ENCODE measurements around the gene PPP2R2B. TPM values are rescaled to one million over a fixed set of nuclear protein-coding genes. Genes with fewer than 3 reads are reported as not detected.

Gene PPP2R2B
- total and polyA plus RNA-seq, 2 of the 4 experiments (the other 2 are of a cell fraction) = not detected

DNA sequence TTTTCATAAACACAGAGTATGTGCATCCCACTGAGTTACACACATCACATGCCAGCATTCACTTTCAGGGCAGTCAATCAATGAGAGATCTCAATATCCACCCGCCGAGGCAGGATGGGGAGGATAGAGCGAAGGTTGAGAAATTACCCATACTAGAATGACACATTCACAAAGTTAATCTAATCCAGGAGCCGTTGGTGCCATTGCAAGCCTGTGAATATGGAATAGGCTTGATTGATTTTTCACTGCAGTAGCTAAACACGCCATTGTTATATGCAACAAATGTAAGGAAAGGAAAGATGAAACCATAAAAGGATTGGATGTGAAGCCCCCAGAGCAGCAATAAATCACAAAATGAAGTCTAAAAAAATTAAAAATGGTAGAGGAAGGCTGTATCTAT lies 194.7 kb downstream of the PPP2R2B start:
- no peak overlapping the region for H2AK9ac ChIP-seq (replicated peaks; ENCODE audit: low read depth, low read length, poor library complexity)
- no peaks in the 10 kb centered on the region for H3K27me3 ChIP-seq (ENCODE audit: control insufficient read depth, insufficient read depth, low read length)
- H3K18ac ChIP-seq (ENCODE audit: low read depth, low read length) = no peak overlapping the region
- no peaks in the 10 kb centered on the region for H3K9me3 ChIP-seq (ENCODE audit: control insufficient read depth, insufficient read depth, low read length)
- H2BK20ac ChIP-seq (ENCODE audit: low read depth, low read length) = no peak overlapping the region
- H4K8ac ChIP-seq (ENCODE audit: low read depth in 2 of 2, low read length in 2 of 2) = no peak overlapping the region
- no peak overlapping the region for H2BK5ac ChIP-seq (ENCODE audit: low read depth, low read length, poor library complexity, severe bottlenecking)
- H2BK15ac ChIP-seq (ENCODE audit: low read depth, low read length) = no peak overlapping the region
- H4K20me1 ChIP-seq (ENCODE audit: insufficient read depth, low read length) = no peaks in the 10 kb centered on the region
- H4K5ac ChIP-seq (ENCODE audit: low read depth, low read length) = no peak overlapping the region
- H2BK120ac ChIP-seq (ENCODE audit: low read depth, low read length) = no peak overlapping the region
- DNase-seq = no peak
- no peak overlapping the region for H3K4ac ChIP-seq (ENCODE audit: low read depth, low read length)
- H2AFZ ChIP-seq (replicated peaks; ENCODE audit: low read length, poor library complexity) = no peak overlapping the region
- in situ Hi-C loops (cut with MboI; ENCODE audit: low sequenced_read_pairs) (no loop called here), intact Hi-C loops (cut with micrococcal nuclease) (no loop called here), dilution Hi-C loops (cut with HindIII; ENCODE audit: low sequenced_read_pairs, unreplicated experiment) (no loop called here)
- TF ChIP-seq MAFK (IDR thresholded peaks at IDR 0.05; ENCODE audit: low read depth, low read length) = no peak
- no peak for TF ChIP-seq NFE2L2 (IDR thresholded peaks at IDR 0.05; ENCODE audit: low read depth, low read length)
- no peak for TF ChIP-seq BHLHE40 (IDR thresholded peaks at IDR 0.05; ENCODE audit: low read depth, low read length)
- TF ChIP-seq RCOR1 (IDR thresholded peaks at IDR 0.05; ENCODE audit: insufficient replicate concordance, low read length) = no peak
- TF ChIP-seq SMC3 (IDR thresholded peaks at IDR 0.05; ENCODE audit: low read depth, low read length) = no peak
- no peak for TF ChIP-seq MXI1 (IDR thresholded peaks at IDR 0.05; ENCODE audit: borderline replicate concordance, low read depth, low read length)
- TF ChIP-seq CHD1 (IDR thresholded peaks at IDR 0.05; ENCODE audit: low read depth, low read length) = no peak
- TF ChIP-seq, protein P1, sequence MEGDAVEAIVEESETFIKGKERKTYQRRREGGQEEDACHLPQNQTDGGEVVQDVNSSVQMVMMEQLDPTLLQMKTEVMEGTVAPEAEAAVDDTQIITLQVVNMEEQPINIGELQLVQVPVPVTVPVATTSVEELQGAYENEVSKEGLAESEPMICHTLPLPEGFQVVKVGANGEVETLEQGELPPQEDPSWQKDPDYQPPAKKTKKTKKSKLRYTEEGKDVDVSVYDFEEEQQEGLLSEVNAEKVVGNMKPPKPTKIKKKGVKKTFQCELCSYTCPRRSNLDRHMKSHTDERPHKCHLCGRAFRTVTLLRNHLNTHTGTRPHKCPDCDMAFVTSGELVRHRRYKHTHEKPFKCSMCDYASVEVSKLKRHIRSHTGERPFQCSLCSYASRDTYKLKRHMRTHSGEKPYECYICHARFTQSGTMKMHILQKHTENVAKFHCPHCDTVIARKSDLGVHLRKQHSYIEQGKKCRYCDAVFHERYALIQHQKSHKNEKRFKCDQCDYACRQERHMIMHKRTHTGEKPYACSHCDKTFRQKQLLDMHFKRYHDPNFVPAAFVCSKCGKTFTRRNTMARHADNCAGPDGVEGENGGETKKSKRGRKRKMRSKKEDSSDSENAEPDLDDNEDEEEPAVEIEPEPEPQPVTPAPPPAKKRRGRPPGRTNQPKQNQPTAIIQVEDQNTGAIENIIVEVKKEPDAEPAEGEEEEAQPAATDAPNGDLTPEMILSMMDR (conservative IDR thresholded peaks at IDR 0.05; ENCODE audit: low read depth, low read length) = no peak
- H3K9me1 ChIP-seq (ENCODE audit: insufficient read depth, low read length) = no peaks in the 10 kb centered on the region
- no peak overlapping the region for H3K9ac ChIP-seq (ENCODE audit: low read depth, low read length)
- no peak overlapping the region for H3K14ac ChIP-seq (replicated peaks; ENCODE audit: low read depth, low read length)
- H3K4me3 ChIP-seq (ENCODE audit: insufficient read depth, low read depth, low read length) = no peak overlapping the region
- ChIA-PET POLR2A (ENCODE audit: unreplicated experiment) (no interaction called here), CTCF (no interaction called here)
- H3K56ac ChIP-seq (ENCODE audit: extremely low read depth, insufficient read depth, low read length) = no peak overlapping the region
- no peaks in the 10 kb centered on the region for H3K4me1 ChIP-seq (ENCODE audit: control insufficient read depth, insufficient read depth, low read length)
- no peak overlapping the region for H3K27ac ChIP-seq (ENCODE audit: insufficient read depth, low read length)
- BruUV-seq (replicated peaks) = no TSS peak
- WGBS, 2 experiments (ENCODE audit: extremely low coverage in 2 of 2, insufficient read length in 1 of 2) = no CpG with 5 or more reads among the region's 5 CpGs
- H2AK5ac ChIP-seq (ENCODE audit: low read depth, low read length) = no peak overlapping the region
- H4K91ac ChIP-seq (ENCODE audit: insufficient read depth, low read depth, low read length) = no peak overlapping the region
- H3K36me3 ChIP-seq (ENCODE audit: control insufficient read depth, insufficient read depth, low read length) = no peaks in the 10 kb centered on the region
- ATAC-seq (ENCODE audit: low read depth) = no peak
- no peaks in the 10 kb centered on the region for H3K79me1 ChIP-seq (ENCODE audit: low read depth in 1 of 2, low read length in 2 of 2)
- no peak overlapping the region for H3K4me2 ChIP-seq (ENCODE audit: low read depth, low read length)
- H3K23ac ChIP-seq (ENCODE audit: low read depth, low read length) = no peak overlapping the region
